HG02642 (cell line): Measurements from ENCODE around the gene JUN.

Experiments
- ATAC-seq: cut with Tn5 transposase; IDR thresholded peaks from one replicate; pipeline ENCODE4 v1.9.1; 2021; ENCODE audit warnings: mild to moderate bottlenecking; ENCODE audit not compliant: unreplicated experiment, poor library complexity

JUN gene

GRCh38 chr1:58764294-58764978 lies 19.4 kb downstream of the JUN start:
- ATAC-seq = no peak

- ATAC-seq = no peak
These were observed 20.6 kb downstream of the JUN start for GRCh38 chr1:58763214-58763613.

GRCh38 chr1:58762806-58763205 lies 21.0 kb downstream of the JUN start:
- no peak for ATAC-seq

GRCh38 chr1:58755468-58755872 lies 28.4 kb downstream of the JUN start:
- ATAC-seq = no peak

GRCh38 chr1:58754683-58755467 lies 29.0 kb downstream of the JUN start:
- ATAC-seq = no peak

GRCh38 chr1:58754073-58754613 lies 29.7 kb downstream of the JUN start:
- ATAC-seq = no peak

- ATAC-seq = no peak
These were observed 30.4 kb downstream of the JUN start for GRCh38 chr1:58753431-58753866.

- ATAC-seq = no peak
These were observed 34.2 kb downstream of the JUN start for GRCh38 chr1:58749646-58750045.

GRCh38 chr1:58748666-58749065 lies 35.2 kb downstream of the JUN start:
- no peak for ATAC-seq

- ATAC-seq = no peak
These were observed 37.1 kb downstream of the JUN start for GRCh38 chr1:58746757-58747156.

- ATAC-seq = no peak
These were observed 37.7 kb downstream of the JUN start for GRCh38 chr1:58746182-58746581.

GRCh38 chr1:58745666-58746065 lies 38.2 kb downstream of the JUN start:
- ATAC-seq = no peak

GRCh38 chr1:58745117-58745516 lies 38.7 kb downstream of the JUN start:
- no peak for ATAC-seq

- no peak for ATAC-seq
These were observed 41.9 kb downstream of the JUN start for GRCh38 chr1:58741678-58742553.

- no peak for ATAC-seq
These were observed 43.9 kb downstream of the JUN start for GRCh38 chr1:58739856-58740466.

- no peak for ATAC-seq
These were observed 45.0 kb downstream of the JUN start for GRCh38 chr1:58738876-58739275.

- ATAC-seq = no peak
These were observed 48.3 kb downstream of the JUN start for GRCh38 chr1:58735586-58735985.

- no peak for ATAC-seq
These were observed 49.2 kb downstream of the JUN start for GRCh38 chr1:58734630-58735029.

- ATAC-seq = no peak
These were observed 51.6 kb downstream of the JUN start for GRCh38 chr1:58732087-58732775.
